Right atrium auricular region (tissue), 2 donors: ENCODE results near the gene HIBCH. TPM values are rescaled to one million over a fixed set of nuclear protein-coding genes. Genes with fewer than 3 reads are reported as not detected.
"Not testable (repeated sequence)": the region's sequence is repeated elsewhere in the genome, so short reads cannot be mapped to it uniquely, and the experiment has no call there.

Source experiments
- DNase-seq: peaks from one replicate; pipeline ENCODE4 v3.0.0-alpha.2; 2019; ENCODE audit warnings: low spot score
- H3K27ac ChIP-seq, 2 donors: fragments of 200-600 bp; sonication (generic); 1 replicate in 1 of 2; 2 replicates in 1 of 2; pipeline ENCODE4 v1.5.1; 2016 to 2019
- H3K27me3 ChIP-seq, 2 donors: fragments of 200-600 bp; sonication (generic); one replicate each; pipeline versions ENCODE4 v1.5.1 to v1.6.0; 2017 to 2019
- H3K36me3 ChIP-seq: fragments of 200-600 bp; sonication (generic); one replicate; pipeline ENCODE4 v1.5.1; 2016
- H3K4me1 ChIP-seq, 2 donors: fragments of 200-600 bp; sonication (generic); one replicate each; pipeline versions ENCODE4 v1.5.1 to v1.6.0; 2017 to 2019
- H3K4me3 ChIP-seq, 2 donors: fragments of 200-600 bp; sonication (generic); 1 replicate in 1 of 2; 2 replicates in 1 of 2; pipeline ENCODE4 v1.5.1; 2017 to 2019; ENCODE audit warnings: mild to moderate bottlenecking in 1 of 2, moderate library complexity in 1 of 2
- H3K9me3 ChIP-seq, 2 donors: fragments of 200-600 bp; sonication (generic); one replicate each; pipeline ENCODE4 v1.5.1; 2019
- total RNA-seq, 2 donors: library from RNA; depleted of rRNA; stranded (reverse); fragments of >200 nt; gene quantifications; one replicate each; pipeline ENCODE4 v1.1.0, GENCODE V29; 2016
- TF ChIP-seq, protein P1 (sequence below), 2 donors: fragments of 200-600 bp; sonication (generic); IDR thresholded peaks; one replicate each; pipeline ENCODE4 v1.5.1; 2019; ENCODE audit warnings: antibody characterized with exemption in 2 of 2

HIBCH gene
- total RNA-seq, 2 donors from 2014 or later, result 11.9 to 17.6 TPM

- Histone ChIP-seq H3K4me1 (peaks cover 0 to 5% of the 10 kb centered on the region in 2 donors), H3K4me3 (no peak overlapping the region), H3K36me3 (no peaks in the 10 kb centered on the region), H3K9me3 (no peaks in the 10 kb centered on the region), H3K27ac (no peak overlapping the region), H3K27me3 (no peaks in the 10 kb centered on the region)
- TF ChIP-seq, protein P1, sequence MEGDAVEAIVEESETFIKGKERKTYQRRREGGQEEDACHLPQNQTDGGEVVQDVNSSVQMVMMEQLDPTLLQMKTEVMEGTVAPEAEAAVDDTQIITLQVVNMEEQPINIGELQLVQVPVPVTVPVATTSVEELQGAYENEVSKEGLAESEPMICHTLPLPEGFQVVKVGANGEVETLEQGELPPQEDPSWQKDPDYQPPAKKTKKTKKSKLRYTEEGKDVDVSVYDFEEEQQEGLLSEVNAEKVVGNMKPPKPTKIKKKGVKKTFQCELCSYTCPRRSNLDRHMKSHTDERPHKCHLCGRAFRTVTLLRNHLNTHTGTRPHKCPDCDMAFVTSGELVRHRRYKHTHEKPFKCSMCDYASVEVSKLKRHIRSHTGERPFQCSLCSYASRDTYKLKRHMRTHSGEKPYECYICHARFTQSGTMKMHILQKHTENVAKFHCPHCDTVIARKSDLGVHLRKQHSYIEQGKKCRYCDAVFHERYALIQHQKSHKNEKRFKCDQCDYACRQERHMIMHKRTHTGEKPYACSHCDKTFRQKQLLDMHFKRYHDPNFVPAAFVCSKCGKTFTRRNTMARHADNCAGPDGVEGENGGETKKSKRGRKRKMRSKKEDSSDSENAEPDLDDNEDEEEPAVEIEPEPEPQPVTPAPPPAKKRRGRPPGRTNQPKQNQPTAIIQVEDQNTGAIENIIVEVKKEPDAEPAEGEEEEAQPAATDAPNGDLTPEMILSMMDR (IDR thresholded peaks at IDR 0.05), result no peak
- DNase-seq, result no peak
These were observed 47.7 kb downstream of the HIBCH start for GRCh38 chr2:190271783-190272456.

GRCh38 chr2:190270298-190270697, 49.3 kb downstream of the HIBCH start:
- H3K27ac ChIP-seq, result no peak overlapping the region
- DNase-seq, result no peak
- peaks cover 0 to 5% of the 10 kb centered on the region in 2 donors for H3K4me1 ChIP-seq
- no peak overlapping the region for H3K4me3 ChIP-seq
- no peaks in the 10 kb centered on the region for H3K9me3 ChIP-seq
- TF ChIP-seq, protein P1 (IDR thresholded peaks at IDR 0.05), result no peak
- no peaks in the 10 kb centered on the region for H3K27me3 ChIP-seq
- H3K36me3 ChIP-seq, result no peaks in the 10 kb centered on the region

- not testable (repeated sequence) for H3K9me3 ChIP-seq, H3K27ac ChIP-seq, H3K27me3 ChIP-seq, H3K4me1 ChIP-seq, DNase-seq, H3K4me3 ChIP-seq, H3K36me3 ChIP-seq
These were observed 49.9 kb downstream of the HIBCH start for GRCh38 chr2:190269699-190270098.

- no peaks in the 10 kb centered on the region for H3K36me3 ChIP-seq
- DNase-seq, result no peak
- no peaks in the 10 kb centered on the region for H3K9me3 ChIP-seq
- no peak overlapping the region for H3K27ac ChIP-seq
- no peak overlapping the region for H3K4me3 ChIP-seq
- H3K4me1 ChIP-seq, result peaks cover 0 to 5% of the 10 kb centered on the region in 2 donors
- TF ChIP-seq, protein P1 (IDR thresholded peaks at IDR 0.05), result no peak
- H3K27me3 ChIP-seq, result no peaks in the 10 kb centered on the region
These were observed 52.3 kb downstream of the HIBCH start for GRCh38 chr2:190267302-190267701.

- no peak for DNase-seq
- TF ChIP-seq, protein P1 (IDR thresholded peaks at IDR 0.05), result no peak
- Histone ChIP-seq H3K4me3 (no peak overlapping the region), H3K27me3 (no peaks in the 10 kb centered on the region), H3K27ac (no peak overlapping the region), H3K9me3 (no peaks in the 10 kb centered on the region), H3K4me1 (peaks cover 0 to 5% of the 10 kb centered on the region in 2 donors), H3K36me3 (no peaks in the 10 kb centered on the region)
These were observed 53.3 kb downstream of the HIBCH start for GRCh38 chr2:190266314-190266713.

- TF ChIP-seq, protein P1 (IDR thresholded peaks at IDR 0.05), result no peak
- Histone ChIP-seq H3K9me3 (no peaks in the 10 kb centered on the region), H3K27ac (no peak overlapping the region), H3K27me3 (no peaks in the 10 kb centered on the region), H3K4me1 (no peaks in the 10 kb centered on the region), H3K36me3 (peaks cover 9% of the 10 kb centered on the region), H3K4me3 (no peak overlapping the region)
- no peak for DNase-seq
These were observed 57.8 kb downstream of the HIBCH start for GRCh38 chr2:190261851-190262250.
